SK-N-SH treated with all-trans-retinoic acid at 6 μM for 48 hours (cell line): ENCODE measurements around the gene OTUB1.

Experiments
- ATAC-seq: fragments of 200-7000 bp; cut with Tn5 transposase; 3 replicates; pipeline ENCODE4 v1.9.1; 2020; ENCODE audit warnings: mild to moderate bottlenecking, moderate library complexity
- ARNTL ChIP-seq: fragments of 450-650 bp; formaldehyde crosslinking; IDR thresholded peaks from 2 replicates; pipeline ENCODE4 v1.5.0; 2020; ENCODE audit warnings: low read depth, mild to moderate bottlenecking, moderate library complexity, borderline replicate concordance
- BACH2 ChIP-seq: fragments of 250-450 bp; sonication (Bioruptor Pico); IDR thresholded peaks from 2 replicates; pipeline ENCODE4 v1.9.0; 2021; ENCODE audit warnings: mild to moderate bottlenecking, borderline replicate concordance
- CSDC2 ChIP-seq: fragments of 250-450 bp; sonication (Bioruptor Pico); IDR thresholded peaks from 2 replicates; pipeline ENCODE4 v1.5.0; 2020; ENCODE audit warnings: mild to moderate bottlenecking, moderate library complexity
- ESRRG ChIP-seq: fragments of 250-450 bp; sonication (Bioruptor Pico); IDR thresholded peaks from 2 replicates; pipeline ENCODE4 v1.6.1; 2021; ENCODE audit warnings: mild to moderate bottlenecking
- GLIS3 ChIP-seq: fragments of 250-450 bp; sonication (Bioruptor Pico); IDR thresholded peaks from 2 replicates; pipeline ENCODE4 v1.5.0; 2020; ENCODE audit warnings: mild to moderate bottlenecking, moderate library complexity
- ISL1 ChIP-seq: fragments of 250-450 bp; sonication (Bioruptor Pico); IDR thresholded peaks from 2 replicates; pipeline ENCODE4 v2.1.2; 2022; ENCODE audit warnings: mild to moderate bottlenecking, moderate library complexity
- OSR1 ChIP-seq: fragments of 250-450 bp; sonication (Bioruptor Pico); IDR thresholded peaks from 2 replicates; pipeline ENCODE4 v1.8.0; 2022; ENCODE audit warnings: moderate library complexity, mild to moderate bottlenecking, inconsistent platforms
- RARB ChIP-seq: fragments of 250-450 bp; sonication (Bioruptor Pico); IDR thresholded peaks from 2 replicates; pipeline ENCODE4 v1.8.0; 2021; ENCODE audit warnings: mild to moderate bottlenecking, moderate library complexity
- SNAI2 ChIP-seq: fragments of 250-450 bp; sonication (Bioruptor Pico); IDR thresholded peaks from 2 replicates; pipeline ENCODE4 v1.5.0; 2020; ENCODE audit warnings: mild to moderate bottlenecking, moderate library complexity
- TOX ChIP-seq: fragments of 250-450 bp; sonication (Bioruptor Pico); IDR thresholded peaks from 2 replicates; pipeline ENCODE4 v1.8.0; 2021; ENCODE audit warnings: mild to moderate bottlenecking, moderate library complexity, borderline replicate concordance
- ZC3H10 ChIP-seq: fragments of 250-450 bp; sonication (Bioruptor Pico); IDR thresholded peaks from 2 replicates; pipeline ENCODE4 v1.5.1; 2021; ENCODE audit warnings: mild to moderate bottlenecking, moderate library complexity
- ZFP3 ChIP-seq: fragments of 250-450 bp; sonication (Bioruptor Pico); IDR thresholded peaks from 2 replicates; pipeline ENCODE4 v1.5.0; 2020; ENCODE audit warnings: mild to moderate bottlenecking, moderate library complexity
- ZNF565 ChIP-seq: fragments of 450-650 bp; formaldehyde crosslinking; conservative IDR thresholded peaks from 2 replicates; pipeline ENCODE4 v1.5.0; 2020; ENCODE audit warnings: low read depth, mild to moderate bottlenecking, moderate library complexity
- ZNF70 ChIP-seq: fragments of 450-650 bp; formaldehyde crosslinking; IDR thresholded peaks from 2 replicates; pipeline ENCODE4 v1.5.0; 2020; ENCODE audit warnings: mild to moderate bottlenecking, moderate library complexity
- TF ChIP-seq, protein P1 (sequence below): fragments of 250-450 bp; sonication (Bioruptor Pico); IDR thresholded peaks from 2 replicates; pipeline ENCODE4 v1.8.0; 2020; ENCODE audit warnings: mild to moderate bottlenecking, moderate library complexity, borderline replicate concordance
- TF ChIP-seq, protein P2 (sequence below): fragments of 250-450 bp; sonication (Bioruptor Pico); IDR thresholded peaks from 2 replicates; pipeline ENCODE4 v1.5.0; 2020; ENCODE audit warnings: mild to moderate bottlenecking, moderate library complexity
- TF ChIP-seq, protein P3 (sequence below): fragments of 250-450 bp; sonication (Bioruptor Pico); IDR thresholded peaks from 2 replicates; pipeline ENCODE4 v1.5.1; 2021; ENCODE audit warnings: mild to moderate bottlenecking, moderate library complexity
- TF ChIP-seq, protein P4 (sequence below): fragments of 250-450 bp; sonication (Bioruptor Pico); IDR thresholded peaks from 2 replicates; pipeline ENCODE4 v1.8.0; 2021; ENCODE audit warnings: low read depth, mild to moderate bottlenecking, moderate library complexity, borderline replicate concordance

Gene OTUB1

DNA sequence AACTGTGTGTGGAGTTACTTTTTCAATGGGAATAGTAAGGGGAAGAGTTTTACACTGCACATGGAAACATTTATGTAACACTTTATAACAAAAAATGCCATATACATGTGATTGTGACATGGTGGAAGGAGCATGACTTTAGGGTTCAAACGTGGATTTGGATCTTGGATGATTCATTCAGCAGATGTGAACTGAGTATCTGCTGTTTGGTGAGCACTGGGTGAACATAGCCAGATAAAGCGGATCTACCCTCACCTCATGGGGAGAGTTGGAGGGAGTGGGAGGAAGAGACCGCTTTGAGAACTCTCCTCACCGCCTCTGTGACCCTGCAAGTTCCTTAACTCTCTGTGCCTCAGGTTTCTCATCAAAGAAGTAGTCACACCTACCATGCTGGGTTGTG is 44.3 kb upstream of the OTUB1 start:
- no peak for ATAC-seq
- TF ChIP-seq ZC3H10 (CRISPR knock-in tag) (no peak), ZNF70 (CRISPR knock-in tag) (no peak), ZFP3 (CRISPR knock-in tag) (no peak), SNAI2 (CRISPR knock-in tag) (no peak), CSDC2 (CRISPR knock-in tag) (no peak), TOX (CRISPR knock-in tag) (no peak), ZNF565 (CRISPR knock-in tag) (no peak)
- TF ChIP-seq, protein P1, sequence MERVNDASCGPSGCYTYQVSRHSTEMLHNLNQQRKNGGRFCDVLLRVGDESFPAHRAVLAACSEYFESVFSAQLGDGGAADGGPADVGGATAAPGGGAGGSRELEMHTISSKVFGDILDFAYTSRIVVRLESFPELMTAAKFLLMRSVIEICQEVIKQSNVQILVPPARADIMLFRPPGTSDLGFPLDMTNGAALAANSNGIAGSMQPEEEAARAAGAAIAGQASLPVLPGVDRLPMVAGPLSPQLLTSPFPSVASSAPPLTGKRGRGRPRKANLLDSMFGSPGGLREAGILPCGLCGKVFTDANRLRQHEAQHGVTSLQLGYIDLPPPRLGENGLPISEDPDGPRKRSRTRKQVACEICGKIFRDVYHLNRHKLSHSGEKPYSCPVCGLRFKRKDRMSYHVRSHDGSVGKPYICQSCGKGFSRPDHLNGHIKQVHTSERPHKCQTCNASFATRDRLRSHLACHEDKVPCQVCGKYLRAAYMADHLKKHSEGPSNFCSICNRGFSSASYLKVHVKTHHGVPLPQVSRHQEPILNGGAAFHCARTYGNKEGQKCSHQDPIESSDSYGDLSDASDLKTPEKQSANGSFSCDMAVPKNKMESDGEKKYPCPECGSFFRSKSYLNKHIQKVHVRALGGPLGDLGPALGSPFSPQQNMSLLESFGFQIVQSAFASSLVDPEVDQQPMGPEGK = no peak
- TF ChIP-seq, all 23 proteins: peak for 0

DNA sequence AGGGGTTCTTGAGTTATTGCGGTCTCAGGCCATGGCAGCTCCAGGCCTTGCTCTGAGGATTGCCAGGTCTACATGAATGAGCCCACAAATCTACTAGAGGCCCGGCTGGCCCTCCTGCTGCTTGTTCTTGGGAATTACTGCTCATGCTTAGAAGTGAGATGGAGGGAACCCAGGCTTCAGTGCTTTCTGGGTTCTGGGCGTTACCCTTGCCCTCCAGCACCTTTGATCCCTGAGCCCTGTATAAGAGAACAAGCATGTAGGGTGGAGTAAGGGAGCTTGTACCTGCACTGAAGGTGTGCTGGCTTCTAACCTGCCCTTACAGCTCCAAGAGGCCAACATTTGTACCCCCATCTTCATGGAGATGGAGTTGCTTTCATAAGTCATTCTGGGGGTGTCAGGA is 43.4 kb upstream of the OTUB1 start:
- TF ChIP-seq ZFP3 (CRISPR knock-in tag) (no peak), ISL1 (CRISPR knock-in tag) (no peak), BACH2 (CRISPR knock-in tag) (no peak), ARNTL (CRISPR knock-in tag) (no peak)
- TF ChIP-seq, protein P2, sequence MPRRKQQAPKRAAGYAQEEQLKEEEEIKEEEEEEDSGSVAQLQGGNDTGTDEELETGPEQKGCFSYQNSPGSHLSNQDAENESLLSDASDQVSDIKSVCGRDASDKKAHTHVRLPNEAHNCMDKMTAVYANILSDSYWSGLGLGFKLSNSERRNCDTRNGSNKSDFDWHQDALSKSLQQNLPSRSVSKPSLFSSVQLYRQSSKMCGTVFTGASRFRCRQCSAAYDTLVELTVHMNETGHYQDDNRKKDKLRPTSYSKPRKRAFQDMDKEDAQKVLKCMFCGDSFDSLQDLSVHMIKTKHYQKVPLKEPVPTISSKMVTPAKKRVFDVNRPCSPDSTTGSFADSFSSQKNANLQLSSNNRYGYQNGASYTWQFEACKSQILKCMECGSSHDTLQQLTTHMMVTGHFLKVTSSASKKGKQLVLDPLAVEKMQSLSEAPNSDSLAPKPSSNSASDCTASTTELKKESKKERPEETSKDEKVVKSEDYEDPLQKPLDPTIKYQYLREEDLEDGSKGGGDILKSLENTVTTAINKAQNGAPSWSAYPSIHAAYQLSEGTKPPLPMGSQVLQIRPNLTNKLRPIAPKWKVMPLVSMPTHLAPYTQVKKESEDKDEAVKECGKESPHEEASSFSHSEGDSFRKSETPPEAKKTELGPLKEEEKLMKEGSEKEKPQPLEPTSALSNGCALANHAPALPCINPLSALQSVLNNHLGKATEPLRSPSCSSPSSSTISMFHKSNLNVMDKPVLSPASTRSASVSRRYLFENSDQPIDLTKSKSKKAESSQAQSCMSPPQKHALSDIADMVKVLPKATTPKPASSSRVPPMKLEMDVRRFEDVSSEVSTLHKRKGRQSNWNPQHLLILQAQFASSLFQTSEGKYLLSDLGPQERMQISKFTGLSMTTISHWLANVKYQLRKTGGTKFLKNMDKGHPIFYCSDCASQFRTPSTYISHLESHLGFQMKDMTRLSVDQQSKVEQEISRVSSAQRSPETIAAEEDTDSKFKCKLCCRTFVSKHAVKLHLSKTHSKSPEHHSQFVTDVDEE (CRISPR knock-in tag) = no peak
- TF ChIP-seq, protein P1 = no peak

DNA sequence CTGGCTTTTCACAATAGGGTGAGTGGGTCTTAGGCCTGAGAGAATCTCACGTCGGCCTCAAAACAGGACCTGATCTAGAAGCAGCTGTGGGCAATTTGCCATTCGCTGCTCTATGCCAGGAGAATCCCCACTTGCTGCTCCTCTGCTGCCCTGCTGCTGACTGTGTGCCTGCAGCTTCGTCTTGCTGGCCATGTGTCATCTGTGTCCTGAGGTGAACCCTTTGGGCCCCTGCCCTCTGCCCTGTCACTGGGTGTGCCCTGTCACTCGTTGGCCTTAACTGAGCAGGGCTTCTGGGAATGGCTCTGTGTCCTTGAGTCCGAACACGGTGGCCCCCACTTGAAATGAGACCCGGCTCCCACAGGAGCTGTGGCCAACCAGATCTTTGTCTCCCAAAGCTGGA is 41.3 kb upstream of the OTUB1 start:
- ATAC-seq = peak; percentile 22; the same call in 2 of the 3 replicates
- no peak for TF ChIP-seq GLIS3 (CRISPR knock-in tag)

More for the DNA sequence above, 43.4 kb upstream of the OTUB1 start:
- no peak for ATAC-seq

DNA sequence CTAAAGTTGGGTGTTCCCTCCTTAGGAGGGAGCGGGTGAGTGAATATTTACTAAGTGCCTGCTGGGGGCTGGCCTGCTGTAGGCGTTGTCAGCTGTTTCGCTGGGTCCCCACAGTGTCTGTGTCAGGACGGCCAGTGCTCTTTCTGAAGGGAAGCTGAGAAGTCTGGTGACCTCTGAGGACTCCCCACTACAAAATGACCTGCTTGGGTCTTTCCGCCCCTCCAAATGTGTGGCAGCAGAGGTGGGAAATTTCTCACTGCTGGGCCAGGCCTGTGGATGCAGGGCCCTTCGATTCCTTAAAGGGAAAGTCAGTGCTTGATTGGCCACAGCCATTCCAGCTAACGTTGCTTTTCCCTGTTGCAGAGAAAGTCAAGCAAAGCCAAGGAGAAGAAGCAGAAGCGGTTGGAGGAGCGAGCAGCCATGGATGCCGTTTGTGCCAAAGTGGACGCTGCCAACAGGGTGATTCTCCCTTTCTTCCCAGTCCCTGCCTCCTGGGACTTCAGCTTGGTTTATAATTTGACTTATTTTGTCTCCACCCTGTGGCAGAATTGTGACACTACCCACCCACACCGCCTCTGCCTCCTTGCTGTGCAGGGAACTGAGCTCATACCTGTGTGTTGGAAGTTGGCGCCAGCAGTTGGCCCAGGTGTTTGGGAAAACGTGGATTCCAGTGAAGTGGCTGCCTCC is 40.6 kb upstream of the OTUB1 start:
- TF ChIP-seq ZFP3 (CRISPR knock-in tag) (no peak), ZC3H10 (CRISPR knock-in tag) (no peak), TOX (CRISPR knock-in tag) (no peak), ESRRG (CRISPR knock-in tag) (no peak), OSR1 (CRISPR knock-in tag) (no peak), BACH2 (CRISPR knock-in tag) (no peak), ZNF565 (CRISPR knock-in tag) (no peak), RARB (CRISPR knock-in tag) (no peak), CSDC2 (CRISPR knock-in tag) (no peak), ZNF70 (CRISPR knock-in tag) (no peak), SNAI2 (CRISPR knock-in tag) (no peak)
- TF ChIP-seq, protein P3, sequence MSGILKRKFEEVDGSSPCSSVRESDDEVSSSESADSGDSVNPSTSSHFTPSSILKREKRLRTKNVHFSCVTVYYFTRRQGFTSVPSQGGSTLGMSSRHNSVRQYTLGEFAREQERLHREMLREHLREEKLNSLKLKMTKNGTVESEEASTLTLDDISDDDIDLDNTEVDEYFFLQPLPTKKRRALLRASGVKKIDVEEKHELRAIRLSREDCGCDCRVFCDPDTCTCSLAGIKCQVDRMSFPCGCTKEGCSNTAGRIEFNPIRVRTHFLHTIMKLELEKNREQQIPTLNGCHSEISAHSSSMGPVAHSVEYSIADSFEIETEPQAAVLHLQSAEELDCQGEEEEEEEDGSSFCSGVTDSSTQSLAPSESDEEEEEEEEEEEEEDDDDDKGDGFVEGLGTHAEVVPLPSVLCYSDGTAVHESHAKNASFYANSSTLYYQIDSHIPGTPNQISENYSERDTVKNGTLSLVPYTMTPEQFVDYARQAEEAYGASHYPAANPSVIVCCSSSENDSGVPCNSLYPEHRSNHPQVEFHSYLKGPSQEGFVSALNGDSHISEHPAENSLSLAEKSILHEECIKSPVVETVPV (CRISPR knock-in tag) = no peak
- TF ChIP-seq, protein P2 (CRISPR knock-in tag) = no peak
- TF ChIP-seq, protein P4, sequence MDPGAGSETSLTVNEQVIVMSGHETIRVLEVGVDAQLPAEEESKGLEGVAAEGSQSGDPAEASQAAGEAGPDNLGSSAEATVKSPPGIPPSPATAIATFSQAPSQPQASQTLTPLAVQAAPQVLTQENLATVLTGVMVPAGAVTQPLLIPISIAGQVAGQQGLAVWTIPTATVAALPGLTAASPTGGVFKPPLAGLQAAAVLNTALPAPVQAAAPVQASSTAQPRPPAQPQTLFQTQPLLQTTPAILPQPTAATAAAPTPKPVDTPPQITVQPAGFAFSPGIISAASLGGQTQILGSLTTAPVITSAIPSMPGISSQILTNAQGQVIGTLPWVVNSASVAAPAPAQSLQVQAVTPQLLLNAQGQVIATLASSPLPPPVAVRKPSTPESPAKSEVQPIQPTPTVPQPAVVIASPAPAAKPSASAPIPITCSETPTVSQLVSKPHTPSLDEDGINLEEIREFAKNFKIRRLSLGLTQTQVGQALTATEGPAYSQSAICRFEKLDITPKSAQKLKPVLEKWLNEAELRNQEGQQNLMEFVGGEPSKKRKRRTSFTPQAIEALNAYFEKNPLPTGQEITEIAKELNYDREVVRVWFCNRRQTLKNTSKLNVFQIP (CRISPR knock-in tag) = no peak
- ATAC-seq = peak; percentile 99
